Measurements from ENCODE around the gene DEPP1. TPM values are rescaled to one million over a fixed set of nuclear protein-coding genes. Genes with fewer than 3 reads are reported as not detected.
A peak's percentile ranks its signal among the peaks of the same experiment; 100 is the strongest.

DEPP1 gene
- total and polyA plus RNA-seq, 2 of the 4 experiments (the other 2 are of a cell fraction): 13.6 to 30.0 TPM

- Histone ChIP-seq H3K9ac (ENCODE audit: low read depth, low read length) (0 out of 2 replicates have a peak overlapping the region, but pooled peaks have one; percentile 15), H3K9me1 (ENCODE audit: insufficient read depth, low read length) (peaks cover 9% of the 10 kb centered on the region), H3K4ac (ENCODE audit: low read depth, low read length) (0 out of 2 replicates have a peak overlapping the region, but pooled peaks have one; percentile 23), H2AFZ (replicated peaks; ENCODE audit: low read length, poor library complexity) (no peak overlapping the region), H2BK15ac (ENCODE audit: low read depth, low read length) (no peak overlapping the region), H2BK120ac (ENCODE audit: low read depth, low read length) (peak overlapping the region; percentile 14; the same call in 1 of the 2 replicates), H2AK9ac (replicated peaks; ENCODE audit: low read depth, low read length, poor library complexity) (no peak overlapping the region), H3K9me3 (ENCODE audit: control insufficient read depth, insufficient read depth, low read length) (peaks cover 2% of the 10 kb centered on the region; the same call in 1 of the 2 replicates), H3K36me3 (ENCODE audit: control insufficient read depth, insufficient read depth, low read length) (peaks cover 8% of the 10 kb centered on the region; the same call in 1 of the 2 replicates), H3K18ac (ENCODE audit: low read depth, low read length) (peak overlapping the region; percentile 22; the same call in 1 of the 2 replicates), H3K14ac (replicated peaks; ENCODE audit: low read depth, low read length) (peak overlapping the region; percentile 52), H3K27ac (ENCODE audit: insufficient read depth, low read length) (no peak overlapping the region), H3K79me1 (ENCODE audit: low read depth in 1 of 2, low read length in 2 of 2) (peaks cover 11% of the 10 kb centered on the region in 2 experiments; a peak in 3 of 4 replicates), H4K5ac (ENCODE audit: low read depth, low read length) (no peak overlapping the region), H3K4me3 (ENCODE audit: insufficient read depth, low read depth, low read length) (no peak overlapping the region), H2BK20ac (ENCODE audit: low read depth, low read length) (no peak overlapping the region; the same call in 1 of the 2 replicates), H3K27me3 (ENCODE audit: control insufficient read depth, insufficient read depth, low read length) (no peaks in the 10 kb centered on the region), H4K91ac (ENCODE audit: insufficient read depth, low read depth, low read length) (no peak overlapping the region), H2AK5ac (ENCODE audit: low read depth, low read length) (no peak overlapping the region), H3K23ac (ENCODE audit: low read depth, low read length) (no peak overlapping the region; the same call in 1 of the 2 replicates), H4K8ac (ENCODE audit: low read depth in 2 of 2, low read length in 2 of 2) (no peak overlapping the region), H3K4me1 (ENCODE audit: control insufficient read depth, insufficient read depth, low read length) (peaks cover 9% of the 10 kb centered on the region), H3K4me2 (ENCODE audit: low read depth, low read length) (no peak overlapping the region), H3K56ac (ENCODE audit: extremely low read depth, insufficient read depth, low read length) (no peak overlapping the region), H4K20me1 (ENCODE audit: insufficient read depth, low read length) (no peaks in the 10 kb centered on the region), H2BK5ac (ENCODE audit: low read depth, low read length, poor library complexity, severe bottlenecking) (no peak overlapping the region)
- DNase-seq: no peak
- WGBS, 2 experiments (ENCODE audit: extremely low coverage in 2 of 2, insufficient read length in 1 of 2): 20% methylated on average over 1 of the region's 2 CpGs; no CpG with 5 or more reads in 1 of the 2 experiments
- intact Hi-C loops (cut with micrococcal nuclease) (no loop called here), dilution Hi-C loops (cut with HindIII; ENCODE audit: low sequenced_read_pairs, unreplicated experiment) (no loop called here), in situ Hi-C loops (cut with MboI; ENCODE audit: low sequenced_read_pairs) (no loop called here)
- ATAC-seq (ENCODE audit: low read depth): peak; percentile 80
- POLR2A ChIA-PET (ENCODE audit: unreplicated experiment): no interaction called here
- CTCF ChIA-PET: no interaction called here
- no TSS peak for BruUV-seq (replicated peaks)
- TF ChIP-seq NFE2L2 (IDR thresholded peaks at IDR 0.05; ENCODE audit: low read depth, low read length) (no peak), RFX5 (IDR thresholded peaks at IDR 0.05; ENCODE audit: low read depth, low read length) (no peak), RAD21 (IDR thresholded peaks at IDR 0.05; ENCODE audit: low read length) (no peak), POLR2A (IDR thresholded peaks at IDR 0.05; ENCODE audit: low read depth, low read length) (no peak), CHD1 (IDR thresholded peaks at IDR 0.05; ENCODE audit: low read depth, low read length) (no peak), USF2 (IDR thresholded peaks at IDR 0.05; ENCODE audit: low read depth, low read length) (no peak), MXI1 (IDR thresholded peaks at IDR 0.05; ENCODE audit: borderline replicate concordance, low read depth, low read length) (no peak), MAZ (IDR thresholded peaks at IDR 0.05; ENCODE audit: borderline replicate concordance, low read depth, low read length) (no peak), CEBPB (IDR thresholded peaks at IDR 0.05; ENCODE audit: low read depth, low read length) (no peak), MAFK (IDR thresholded peaks at IDR 0.05; ENCODE audit: low read depth, low read length) (no peak), RCOR1 (IDR thresholded peaks at IDR 0.05; ENCODE audit: insufficient replicate concordance, low read length) (no peak), FOS (IDR thresholded peaks at IDR 0.05; ENCODE audit: low read depth, low read length) (no peak)
- TF ChIP-seq, protein P1, sequence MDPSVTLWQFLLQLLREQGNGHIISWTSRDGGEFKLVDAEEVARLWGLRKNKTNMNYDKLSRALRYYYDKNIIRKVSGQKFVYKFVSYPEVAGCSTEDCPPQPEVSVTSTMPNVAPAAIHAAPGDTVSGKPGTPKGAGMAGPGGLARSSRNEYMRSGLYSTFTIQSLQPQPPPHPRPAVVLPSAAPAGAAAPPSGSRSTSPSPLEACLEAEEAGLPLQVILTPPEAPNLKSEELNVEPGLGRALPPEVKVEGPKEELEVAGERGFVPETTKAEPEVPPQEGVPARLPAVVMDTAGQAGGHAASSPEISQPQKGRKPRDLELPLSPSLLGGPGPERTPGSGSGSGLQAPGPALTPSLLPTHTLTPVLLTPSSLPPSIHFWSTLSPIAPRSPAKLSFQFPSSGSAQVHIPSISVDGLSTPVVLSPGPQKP (IDR thresholded peaks at IDR 0.05; ENCODE audit: borderline replicate concordance, low read depth, low read length): no peak
Observed at GRCh38 chr10:44952779-44953231, 25.8 kb downstream of the DEPP1 start.

Data from IMR-90 (cell line).